Measurements from ENCODE around the gene SNAPC2.
"Not testable (repeated sequence)": the region's sequence is repeated elsewhere in the genome, so short reads cannot be mapped to it uniquely, and the experiment has no call there.

The SNAPC2 gene

DNA sequence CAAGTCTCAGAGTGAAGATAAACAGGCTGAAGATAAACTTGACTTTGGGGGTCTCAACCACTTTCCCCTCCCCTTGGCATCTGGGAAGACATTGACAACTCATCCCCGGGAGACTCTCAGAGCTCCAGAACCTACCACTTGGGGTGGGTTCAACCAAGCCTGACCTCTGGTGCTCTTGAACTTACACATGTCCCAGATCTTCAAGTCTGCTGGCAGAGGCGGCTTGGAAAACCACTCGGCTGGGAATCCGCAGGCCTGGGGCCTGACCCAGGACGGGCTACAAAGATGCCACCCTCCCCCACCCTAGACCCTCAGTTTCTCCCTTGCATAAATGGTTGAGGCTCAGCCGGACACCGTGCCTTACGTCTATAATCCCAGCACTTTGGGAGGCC lies 31.3 kb upstream of the SNAPC2 start:
- DNase-seq: no peak

DNA sequence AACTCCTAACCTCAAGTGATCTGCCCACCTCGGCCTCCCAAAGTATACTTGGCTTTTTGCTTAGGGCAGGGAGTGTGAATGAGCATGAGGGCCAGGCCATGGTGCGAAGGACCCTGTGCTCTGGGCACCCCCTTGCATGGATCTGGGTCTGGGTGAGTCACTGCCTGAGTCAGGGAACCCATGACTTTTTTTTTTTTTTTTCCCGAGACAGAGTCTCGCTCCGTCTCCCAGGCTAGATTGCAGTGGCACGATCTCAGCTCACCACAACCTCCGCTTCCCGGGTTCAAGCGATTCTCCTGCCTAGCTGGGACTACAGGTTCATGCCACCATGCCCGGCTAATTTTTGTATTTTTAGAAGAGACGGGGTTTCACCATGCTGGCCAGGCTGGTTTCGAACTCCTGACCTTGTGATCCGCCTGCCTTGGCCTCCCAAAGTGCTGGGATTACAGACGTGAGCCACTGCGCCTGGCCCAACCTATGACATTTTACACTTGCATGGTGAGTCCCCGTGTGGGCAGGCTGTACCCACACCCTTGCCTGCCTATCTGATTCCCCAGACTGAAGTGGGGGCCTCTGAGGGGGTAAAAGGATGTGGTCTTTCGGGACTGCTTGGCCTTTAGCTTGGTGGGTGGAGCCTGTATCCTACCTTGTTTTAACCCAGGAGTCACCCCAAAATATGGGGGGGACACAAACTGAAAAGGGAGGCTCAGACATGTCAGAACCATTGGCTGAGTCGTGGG lies 26.6 kb upstream of the SNAPC2 start:
- not testable (repeated sequence) for DNase-seq

DNA sequence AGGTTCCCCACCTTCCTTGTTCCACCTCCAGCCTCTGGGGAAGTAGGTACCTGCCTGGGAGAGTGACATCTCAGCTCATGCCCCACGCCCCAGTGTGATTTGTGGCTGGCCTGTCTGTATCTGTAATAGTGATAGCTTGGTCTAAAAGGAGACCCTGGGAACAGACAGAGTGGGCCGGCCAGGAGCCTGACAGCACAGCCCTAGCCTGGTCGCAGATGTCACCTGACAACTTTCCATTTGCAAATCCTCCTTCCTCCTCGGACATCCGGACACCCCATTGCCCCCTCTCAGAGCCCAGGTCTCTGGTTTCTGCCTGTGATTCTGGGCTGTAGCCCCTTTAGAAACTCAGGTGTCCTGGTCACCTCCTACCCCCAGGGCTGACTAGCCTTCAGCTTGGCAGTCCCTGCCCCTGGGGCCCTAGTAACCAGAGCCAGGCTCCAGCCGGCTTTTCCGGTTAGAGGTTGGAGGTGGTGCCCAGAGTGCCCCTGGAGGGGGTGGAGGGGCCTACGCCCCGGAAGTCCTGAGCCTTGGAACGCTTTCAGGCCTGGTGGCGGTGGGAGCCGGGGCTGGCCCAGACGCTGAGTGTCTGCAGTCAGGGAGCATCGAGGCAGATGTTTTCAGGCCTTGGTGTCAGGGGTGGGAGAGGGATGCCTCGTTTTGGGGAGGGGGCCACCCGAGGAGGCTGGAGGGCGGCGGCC lies 25.4 kb upstream of the SNAPC2 start:
- no peak for DNase-seq

DNA sequence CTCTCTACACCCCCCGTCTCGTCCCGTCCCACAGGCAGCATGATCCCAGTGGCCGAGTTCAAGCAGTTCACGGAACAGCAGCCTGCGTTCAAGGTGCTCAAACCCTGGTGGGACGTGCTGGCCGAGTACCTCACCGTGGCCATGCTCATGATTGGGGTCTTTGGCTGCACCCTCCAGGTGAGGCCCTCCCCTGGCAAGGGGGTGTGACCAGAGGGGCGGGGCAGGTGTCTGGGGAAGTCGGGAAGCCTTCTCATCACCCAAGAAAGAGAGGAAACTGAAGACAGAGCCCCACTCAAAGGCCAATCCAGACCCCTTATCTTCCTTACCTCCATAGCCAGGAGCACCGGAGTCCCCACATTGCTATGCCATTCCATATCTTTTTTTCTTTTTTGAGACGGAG lies 24.6 kb upstream of the SNAPC2 start:
- DNase-seq: no peak

DNA sequence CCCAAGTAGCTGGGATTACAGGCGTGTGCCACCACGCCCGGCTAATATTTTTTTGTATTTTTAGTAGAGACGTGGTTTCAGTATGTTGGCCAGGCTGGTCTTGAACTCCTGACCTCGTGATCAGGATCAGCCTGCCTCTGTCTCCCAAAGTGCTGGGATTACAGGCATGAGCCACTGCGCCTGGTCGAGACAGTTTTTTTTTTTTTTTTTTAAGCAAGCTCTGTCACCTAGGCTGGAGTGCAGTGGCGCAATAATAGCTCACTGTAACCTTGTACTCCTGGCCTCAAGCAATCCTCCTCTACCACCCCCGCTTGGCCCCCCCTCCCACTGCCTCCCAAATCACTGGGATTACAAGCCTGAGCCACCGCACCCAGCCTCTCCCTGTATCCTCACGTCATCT lies 22.8 kb upstream of the SNAPC2 start:
- DNase-seq: no peak

DNA sequence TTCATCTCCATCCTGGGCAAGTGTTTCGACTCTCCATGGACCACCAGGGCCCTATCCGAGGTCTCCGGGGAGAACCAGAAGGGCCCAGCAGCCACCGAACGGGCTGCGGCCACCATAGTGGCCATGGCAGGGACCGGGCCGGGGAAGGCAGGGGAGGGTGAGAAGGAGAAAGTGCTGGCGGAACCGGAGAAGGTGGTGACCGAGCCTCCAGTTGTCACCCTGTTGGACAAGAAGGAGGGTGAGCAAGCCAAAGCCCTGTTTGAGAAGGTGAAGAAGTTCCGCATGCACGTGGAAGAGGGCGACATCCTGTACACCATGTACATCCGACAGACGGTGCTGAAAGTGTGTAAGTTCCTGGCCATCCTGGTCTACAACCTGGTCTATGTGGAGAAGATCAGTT lies 21.2 kb upstream of the SNAPC2 start:
- no peak for DNase-seq

DNA sequence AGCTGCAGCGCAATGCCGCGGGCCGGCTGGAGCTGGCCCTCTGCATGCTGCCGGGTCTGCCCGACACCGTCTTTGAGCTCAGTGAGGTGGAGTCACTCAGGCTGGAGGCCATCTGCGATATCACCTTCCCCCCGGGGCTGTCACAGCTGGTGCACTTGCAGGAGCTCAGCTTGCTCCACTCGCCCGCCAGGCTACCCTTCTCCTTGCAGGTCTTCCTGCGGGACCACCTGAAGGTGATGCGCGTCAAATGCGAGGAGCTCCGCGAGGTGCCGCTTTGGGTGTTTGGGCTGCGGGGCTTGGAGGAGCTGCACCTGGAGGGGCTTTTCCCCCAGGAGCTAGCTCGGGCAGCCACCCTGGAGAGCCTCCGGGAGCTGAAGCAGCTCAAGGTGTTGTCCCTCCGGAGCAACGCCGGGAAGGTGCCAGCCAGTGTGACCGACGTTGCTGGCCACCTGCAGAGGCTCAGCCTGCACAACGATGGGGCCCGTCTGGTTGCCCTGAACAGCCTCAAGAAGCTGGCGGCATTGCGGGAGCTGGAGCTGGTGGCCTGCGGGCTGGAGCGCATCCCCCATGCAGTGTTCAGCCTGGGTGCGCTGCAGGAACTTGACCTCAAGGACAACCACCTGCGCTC lies 20.3 kb upstream of the SNAPC2 start:
- DNase-seq: no peak

DNA sequence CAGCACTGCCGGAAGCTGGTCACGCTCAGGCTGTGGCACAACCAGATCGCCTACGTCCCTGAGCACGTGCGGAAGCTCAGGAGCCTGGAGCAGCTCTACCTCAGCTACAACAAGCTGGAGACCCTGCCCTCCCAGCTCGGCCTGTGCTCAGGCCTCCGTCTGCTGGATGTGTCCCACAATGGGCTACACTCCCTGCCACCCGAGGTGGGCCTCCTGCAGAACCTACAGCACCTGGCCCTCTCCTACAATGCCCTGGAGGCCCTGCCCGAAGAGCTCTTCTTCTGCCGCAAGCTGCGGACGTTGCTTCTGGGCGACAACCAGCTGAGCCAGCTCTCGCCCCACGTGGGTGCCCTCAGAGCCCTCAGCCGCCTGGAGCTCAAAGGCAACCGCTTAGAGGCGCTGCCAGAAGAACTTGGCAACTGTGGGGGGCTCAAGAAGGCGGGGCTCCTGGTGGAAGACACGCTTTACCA lies 19.7 kb upstream of the SNAPC2 start:
- DNase-seq: no peak

DNA sequence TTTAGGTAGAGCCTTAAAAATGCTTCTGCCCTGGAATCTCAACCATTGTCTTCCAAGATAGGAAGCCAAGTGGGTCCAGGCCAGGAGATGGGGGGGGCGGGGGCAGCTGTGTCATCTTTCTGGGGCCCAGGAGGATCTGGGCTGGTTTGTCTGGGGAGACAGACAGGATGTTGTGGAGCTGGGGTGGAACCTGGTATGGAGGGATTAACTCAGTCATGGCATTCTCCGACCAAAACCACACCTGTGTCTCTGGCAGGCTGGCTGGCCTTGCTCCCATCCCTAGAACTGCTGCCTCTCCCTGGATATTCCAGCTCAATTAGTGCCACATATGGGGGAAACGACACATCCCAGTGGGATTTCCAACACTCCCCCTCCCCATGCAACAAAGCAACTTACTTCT lies 19.2 kb upstream of the SNAPC2 start:
- no peak for DNase-seq

DNA sequence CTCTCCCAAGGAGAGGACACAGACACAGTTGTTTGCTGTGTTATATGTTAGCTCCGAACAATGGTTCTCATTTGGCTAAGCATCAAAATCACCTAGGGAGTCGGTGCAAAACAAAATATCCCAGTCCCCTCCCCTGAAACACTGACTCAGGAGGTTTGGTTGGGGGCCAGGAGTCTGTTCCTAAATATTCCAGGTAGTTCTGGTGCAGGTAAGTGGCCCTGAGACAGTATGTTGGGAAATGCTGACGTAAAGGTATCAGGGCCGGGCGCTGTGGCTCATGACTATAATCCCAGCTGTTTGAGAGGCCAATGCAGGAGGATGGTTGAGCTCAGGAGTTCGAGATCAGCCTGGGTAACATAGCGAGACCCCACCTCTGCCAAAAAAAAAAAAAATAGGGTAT lies 18.8 kb upstream of the SNAPC2 start:
- no peak for DNase-seq

DNA sequence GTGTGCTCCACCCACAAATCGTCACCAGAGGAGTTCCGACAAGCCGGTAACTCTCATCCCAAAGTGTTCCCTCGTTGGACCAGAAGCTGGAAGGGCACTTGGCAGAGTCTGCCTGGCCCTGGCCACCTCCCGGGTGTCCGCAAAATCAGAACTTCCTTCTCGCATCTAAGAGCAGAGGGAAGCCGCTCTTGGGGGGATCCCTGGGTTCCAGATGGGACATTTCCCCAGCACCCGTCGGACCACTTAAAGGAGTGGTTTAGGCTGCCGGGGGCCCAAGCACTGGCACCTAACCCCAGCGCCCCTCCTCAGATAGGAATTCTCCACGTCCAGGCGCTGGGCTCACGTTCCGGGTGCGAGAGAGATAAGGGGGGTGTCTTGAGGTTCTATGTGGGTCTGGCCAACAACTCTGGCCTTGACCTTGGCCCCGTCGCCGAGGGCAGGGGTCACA lies 17.3 kb upstream of the SNAPC2 start:
- peak; percentile 51 for DNase-seq

DNA sequence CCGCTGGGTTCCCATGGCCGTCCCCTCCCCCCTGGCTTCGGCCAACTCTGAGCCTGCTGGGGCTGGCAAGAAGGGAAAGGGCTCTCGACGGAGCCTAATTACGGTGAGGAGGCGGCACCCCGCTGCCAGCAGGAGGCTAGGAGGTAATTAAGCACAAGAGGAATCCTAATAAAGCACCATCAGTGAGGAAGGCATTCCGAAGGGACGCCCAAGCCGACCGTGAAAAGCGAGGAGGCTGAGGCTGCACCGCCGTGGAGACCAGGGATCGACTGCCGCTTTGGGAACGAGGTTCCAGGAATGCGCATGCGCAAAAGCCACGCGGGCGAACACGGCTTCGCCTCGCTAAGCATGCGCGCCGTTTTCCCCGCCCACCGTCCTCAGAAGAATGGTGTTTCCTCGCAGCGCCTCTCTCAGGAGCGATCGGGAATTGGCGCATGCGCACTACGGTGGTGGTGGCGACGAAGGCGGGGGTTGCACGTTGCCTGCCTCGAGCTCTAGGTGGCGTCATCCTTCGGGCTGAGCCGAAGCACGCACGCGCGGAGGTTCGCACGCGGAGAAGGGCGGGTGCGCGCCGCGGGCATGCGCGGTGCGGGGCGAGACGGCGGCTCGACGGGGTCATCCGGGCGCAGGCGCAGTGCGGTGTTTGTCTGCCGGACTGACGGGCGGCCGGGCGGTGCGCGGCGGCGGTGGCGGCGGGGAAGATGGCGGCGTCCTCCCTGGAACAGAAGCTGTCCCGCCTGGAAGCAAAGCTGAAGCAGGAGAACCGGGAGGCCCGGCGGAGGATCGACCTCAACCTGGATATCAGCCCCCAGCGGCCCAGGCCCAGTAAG lies 16.7 kb upstream of the SNAPC2 start, which contains the start of gene MAP2K7:
Gene MAP2K7, plus strand, starts transcription at position 634 of the 830 bp plus-strand sequence. Its CDS starts 68 bp downstream, at position 702.
- DNase-seq: peak; percentile 98

DNA sequence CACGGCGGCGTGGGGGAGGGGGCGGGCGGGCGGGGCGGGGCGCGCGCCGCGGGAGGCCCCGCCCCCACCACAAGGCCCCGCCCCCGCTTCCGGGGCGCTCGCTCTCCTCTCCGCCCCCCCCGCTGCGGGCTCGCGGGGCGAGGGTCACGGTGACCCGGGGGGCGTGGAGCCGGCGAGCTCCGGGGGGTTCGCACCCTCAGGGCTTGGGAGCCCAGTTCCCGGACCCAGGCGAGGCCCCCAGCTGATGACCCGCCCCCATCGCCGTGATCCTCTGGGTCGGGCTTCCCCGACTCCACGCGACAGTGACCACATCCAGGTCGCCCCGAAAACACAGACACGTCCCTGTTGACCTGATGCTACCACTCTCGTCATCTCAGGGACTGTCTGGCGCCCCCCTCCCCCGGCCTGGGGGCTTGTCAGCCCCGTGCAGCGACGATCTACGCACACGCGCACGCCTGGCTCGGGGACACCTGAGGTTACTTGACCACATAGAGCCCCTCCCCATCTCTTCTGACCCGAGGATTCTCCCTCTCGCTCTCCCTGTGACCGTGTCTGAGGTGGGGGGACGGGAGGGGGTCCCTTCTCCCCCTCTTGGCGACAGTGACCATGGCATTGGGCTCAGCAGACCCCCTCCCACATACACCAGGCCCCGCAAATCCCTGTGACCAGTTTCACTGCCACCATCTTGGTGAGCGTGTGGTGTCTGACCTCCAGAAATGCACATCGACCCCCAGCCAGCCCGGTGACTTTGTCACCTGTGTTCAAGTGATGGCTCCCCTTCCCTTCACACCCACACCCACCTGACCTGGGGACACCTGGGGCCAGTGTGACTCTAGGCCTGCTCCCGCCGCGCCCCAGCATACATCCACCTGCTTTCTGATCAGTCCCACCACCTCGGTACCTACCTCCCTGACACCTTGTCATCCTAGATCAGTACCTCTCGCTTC lies 15.8 kb upstream of the SNAPC2 start:
- peak; percentile 65 for DNase-seq

DNA sequence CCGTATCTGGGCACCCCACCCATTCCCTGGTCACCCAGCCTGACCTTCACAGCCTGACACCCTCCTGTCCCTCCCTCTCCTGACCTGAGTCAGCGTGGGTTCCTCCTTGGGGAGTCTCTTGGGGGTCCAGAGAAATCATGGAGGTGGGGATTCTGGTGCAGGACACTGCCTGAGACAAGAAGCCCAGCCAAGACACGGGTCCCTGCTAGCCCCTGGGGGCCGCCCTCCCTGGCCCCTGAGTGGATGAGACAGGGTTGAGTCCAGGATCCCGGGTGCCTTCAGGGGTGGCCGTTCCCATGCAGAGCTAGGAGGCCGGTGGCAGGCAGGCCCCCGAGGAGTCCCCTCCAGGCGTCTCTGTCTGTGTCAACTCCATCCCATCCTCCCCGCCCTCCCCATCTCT lies 14.9 kb upstream of the SNAPC2 start:
- DNase-seq: no peak

DNA sequence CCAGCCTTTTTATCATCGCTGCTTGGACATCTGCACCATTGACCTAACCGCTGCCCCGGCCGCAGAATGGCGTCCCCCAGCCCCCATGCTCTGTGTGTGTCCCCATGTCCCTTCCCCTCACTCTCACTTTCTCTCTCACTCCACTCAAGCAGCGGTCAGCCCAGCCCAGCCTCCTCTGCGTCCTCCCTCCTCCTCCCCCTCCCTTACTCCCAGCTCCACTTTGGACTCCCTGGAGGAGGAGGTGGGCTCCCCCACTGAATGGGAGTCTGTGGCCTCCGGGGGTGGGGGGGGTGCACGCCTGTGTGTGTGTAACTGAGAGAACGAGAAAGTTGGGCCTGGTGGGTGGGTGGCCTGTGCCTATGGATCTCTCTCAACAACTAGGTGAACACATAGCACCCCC lies 14.3 kb upstream of the SNAPC2 start:
- DNase-seq: no peak

DNA sequence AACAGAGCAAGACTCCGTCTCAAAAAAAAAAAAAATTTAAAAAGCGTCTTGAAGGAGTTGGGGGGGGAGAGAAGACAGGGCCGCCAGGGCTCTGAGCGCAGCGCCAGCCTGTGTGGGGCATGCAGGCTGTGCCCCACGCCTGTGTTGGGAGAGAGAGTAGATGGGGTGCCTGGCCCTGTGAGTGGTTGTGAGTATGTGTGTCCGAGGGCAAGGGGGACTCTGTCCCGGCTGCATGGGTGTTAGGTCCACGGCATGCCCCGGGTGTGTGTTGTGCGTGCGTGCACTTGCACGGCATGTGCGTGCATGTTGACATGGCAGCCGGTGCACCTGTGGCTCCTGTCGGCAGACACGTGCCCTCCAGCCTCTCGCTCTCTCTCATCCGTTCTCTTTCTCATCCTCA lies 13.0 kb upstream of the SNAPC2 start:
- no peak for DNase-seq

DNA sequence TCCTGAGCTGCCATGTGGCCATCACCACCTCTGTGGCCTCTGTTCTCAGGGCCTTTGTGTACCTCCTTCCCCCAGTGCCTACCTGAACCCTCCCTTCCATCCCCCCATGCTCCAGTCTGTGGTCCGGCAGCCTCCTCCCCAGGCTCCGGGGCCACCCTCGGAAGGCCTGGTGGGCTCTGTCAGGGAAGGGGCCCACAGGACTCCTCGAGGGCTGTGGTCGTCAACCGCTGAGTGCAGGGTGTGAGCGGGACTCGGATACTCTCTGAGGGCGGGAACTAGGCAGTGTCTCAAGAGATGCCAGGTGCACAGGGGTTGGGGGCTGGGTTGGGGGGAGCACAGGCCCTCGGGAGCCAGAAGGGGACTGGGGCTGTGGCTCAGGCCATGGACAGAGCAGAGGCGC lies 12.6 kb upstream of the SNAPC2 start:
- no peak for DNase-seq

DNA sequence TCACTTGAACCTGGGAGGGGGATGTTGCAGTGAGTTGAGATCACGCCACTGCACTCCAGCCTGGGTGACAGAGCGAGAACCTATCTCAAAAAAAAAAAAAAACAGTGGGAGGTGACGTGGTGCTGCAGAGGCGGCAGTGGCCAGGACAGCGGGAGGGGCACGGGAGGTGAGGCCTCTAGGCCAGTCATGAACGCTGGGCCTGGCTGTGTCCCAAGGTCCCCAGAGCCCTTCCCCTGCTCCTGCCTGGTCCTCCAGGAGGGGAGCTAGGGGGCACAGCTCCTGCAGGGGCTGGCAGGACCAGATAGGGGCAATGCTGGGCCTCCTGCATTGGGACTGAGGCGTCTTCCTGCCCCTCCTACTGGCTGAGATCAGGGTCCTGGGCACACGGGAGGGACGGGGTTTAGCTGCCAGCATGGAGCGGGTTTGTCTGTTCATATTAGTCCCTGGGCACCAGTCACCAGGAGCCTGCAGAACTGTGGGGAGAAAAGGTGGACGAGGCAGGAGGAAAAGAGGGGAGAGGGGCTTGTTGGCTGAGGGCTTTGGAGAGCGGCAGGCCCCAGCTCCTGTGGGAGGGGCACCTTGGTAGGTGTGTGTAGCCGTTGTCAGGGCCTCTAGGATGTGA lies 11.9 kb upstream of the SNAPC2 start:
- DNase-seq: no peak

DNA sequence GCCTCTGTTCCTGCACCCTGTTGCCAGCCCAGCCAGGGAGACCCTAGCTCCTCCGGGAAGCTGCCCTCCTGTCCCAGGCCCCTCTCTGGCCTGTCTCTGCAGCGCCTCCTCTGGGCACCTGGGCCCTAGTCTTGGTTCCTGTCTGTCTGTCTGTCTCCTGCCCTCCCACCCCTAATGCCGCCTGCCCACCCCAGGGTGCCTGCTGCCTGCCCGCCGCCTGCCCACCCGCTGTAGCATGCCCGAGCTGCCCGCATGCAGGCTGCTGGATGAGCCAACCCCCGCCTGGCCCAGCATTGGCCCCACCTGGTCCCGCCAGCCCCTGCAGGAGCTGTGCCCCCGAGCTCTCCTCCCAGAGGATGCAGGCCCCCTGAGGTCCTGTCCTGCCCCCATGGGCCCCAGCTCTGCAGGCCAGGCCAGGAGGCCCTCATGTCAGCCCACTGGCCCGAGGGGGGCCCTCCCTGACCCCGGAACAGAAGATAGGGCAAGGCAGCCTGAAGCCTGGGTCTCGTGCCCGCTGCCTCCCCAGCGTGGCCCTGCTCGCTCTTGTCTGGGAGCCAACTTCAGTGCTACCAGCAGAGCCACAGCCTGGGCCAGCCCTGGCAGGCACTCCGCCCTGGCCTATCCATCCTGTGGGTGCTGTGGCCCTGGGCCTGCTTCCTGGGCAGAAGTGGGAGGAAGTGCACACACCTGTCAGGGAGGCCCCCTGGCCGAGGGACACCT lies 11.2 kb upstream of the SNAPC2 start:
- no peak for DNase-seq

DNA sequence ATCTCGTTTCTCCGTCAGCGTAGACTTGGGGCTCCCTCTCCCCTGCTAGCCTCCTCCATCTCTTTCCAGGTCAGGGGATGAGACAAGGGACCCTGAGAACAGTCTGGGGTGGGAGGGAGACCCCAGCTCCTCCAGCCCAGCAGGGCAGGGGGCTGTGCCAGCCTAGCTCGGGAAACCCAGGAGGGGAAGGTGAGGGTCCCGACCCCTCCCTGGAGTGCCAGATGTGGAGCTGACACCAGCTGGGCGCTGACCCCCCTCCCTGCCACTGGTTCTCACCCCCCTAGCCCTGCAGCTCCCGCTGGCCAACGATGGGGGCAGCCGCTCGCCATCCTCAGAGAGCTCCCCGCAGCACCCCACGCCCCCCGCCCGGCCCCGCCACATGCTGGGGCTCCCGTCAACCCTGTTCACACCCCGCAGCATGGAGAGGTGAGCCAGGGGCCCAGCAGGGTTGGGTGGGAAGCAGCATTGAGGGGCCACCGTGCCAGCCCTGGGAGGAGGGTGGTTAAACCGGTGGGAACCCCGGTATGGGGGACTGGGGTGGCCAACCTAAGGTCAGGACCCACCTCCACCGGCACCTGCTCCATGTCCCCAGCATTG lies 10.6 kb upstream of the SNAPC2 start:
- DNase-seq: no peak

Measured in DMS53 (cell line).